GM13977 (cell line): ENCODE measurements around the gene SINHCAF.

Experiments used
- DNase-seq: peaks from one replicate; pipeline ENCODE4 v3.0.0; 2012; ENCODE audit warnings: low spot score
- in situ Hi-C: fragments of 300-500 bp; cut with MboI; formaldehyde crosslinking; loops from one replicate; pipeline ENCODE4 v1.12.0; 2022; ENCODE audit warnings: low sequenced_read_pairs, low pct_unique_long_range_greater_than_20kb, mixed read lengths, inconsistent platforms; ENCODE audit not compliant: unreplicated experiment
- TF ChIP-seq, protein P1 (sequence below): IDR thresholded peaks from 2 replicates; pipeline ENCODE4 v1.5.1; 2012; ENCODE audit warnings: mild to moderate bottlenecking, control low read depth; ENCODE audit not compliant: insufficient read depth; ENCODE audit errors: extremely low read depth, missing control alignments

Gene SINHCAF

DNA sequence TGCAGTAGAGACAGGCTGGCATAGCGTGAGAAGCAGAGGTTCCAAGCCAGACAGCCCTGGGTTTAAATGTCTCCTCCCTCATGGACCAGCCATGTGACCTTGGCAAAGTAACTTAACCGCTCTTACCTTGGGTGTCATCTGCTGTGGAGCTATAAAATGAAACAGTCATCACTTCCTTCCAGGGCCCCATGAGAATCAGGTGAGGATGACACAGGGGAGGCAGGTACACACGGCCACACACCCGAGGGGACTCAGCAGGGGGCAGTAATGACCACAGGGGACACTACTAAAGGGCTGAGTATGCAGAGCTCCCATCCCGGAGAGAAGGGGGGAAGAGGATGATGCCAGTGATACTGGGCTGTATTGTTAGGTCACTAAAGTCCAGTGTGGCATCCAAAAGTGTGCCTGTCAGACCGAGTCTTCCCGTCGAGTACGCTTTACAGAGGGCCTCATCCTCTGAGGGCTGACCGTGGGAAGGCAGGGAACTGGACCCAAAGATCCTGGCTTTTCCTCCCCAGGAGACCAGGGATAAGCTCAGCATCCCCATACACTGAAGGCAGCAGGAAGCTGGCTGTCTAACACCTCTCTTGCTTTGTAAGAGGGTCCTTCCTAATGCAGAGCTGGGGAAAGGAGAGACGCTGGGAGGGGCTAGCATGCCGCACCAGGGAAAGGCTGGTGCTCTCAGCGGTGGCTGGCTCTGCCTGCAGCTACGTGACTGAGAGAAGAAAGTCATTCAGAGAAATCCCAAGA, 94.2 kb downstream of the SINHCAF start:
- in situ Hi-C loops, result loop anchor here (25.0 kb wide), 2 partner anchors 119 to 394 kb away; no protein-coding TSS in a partner anchor
- TF ChIP-seq, protein P1, sequence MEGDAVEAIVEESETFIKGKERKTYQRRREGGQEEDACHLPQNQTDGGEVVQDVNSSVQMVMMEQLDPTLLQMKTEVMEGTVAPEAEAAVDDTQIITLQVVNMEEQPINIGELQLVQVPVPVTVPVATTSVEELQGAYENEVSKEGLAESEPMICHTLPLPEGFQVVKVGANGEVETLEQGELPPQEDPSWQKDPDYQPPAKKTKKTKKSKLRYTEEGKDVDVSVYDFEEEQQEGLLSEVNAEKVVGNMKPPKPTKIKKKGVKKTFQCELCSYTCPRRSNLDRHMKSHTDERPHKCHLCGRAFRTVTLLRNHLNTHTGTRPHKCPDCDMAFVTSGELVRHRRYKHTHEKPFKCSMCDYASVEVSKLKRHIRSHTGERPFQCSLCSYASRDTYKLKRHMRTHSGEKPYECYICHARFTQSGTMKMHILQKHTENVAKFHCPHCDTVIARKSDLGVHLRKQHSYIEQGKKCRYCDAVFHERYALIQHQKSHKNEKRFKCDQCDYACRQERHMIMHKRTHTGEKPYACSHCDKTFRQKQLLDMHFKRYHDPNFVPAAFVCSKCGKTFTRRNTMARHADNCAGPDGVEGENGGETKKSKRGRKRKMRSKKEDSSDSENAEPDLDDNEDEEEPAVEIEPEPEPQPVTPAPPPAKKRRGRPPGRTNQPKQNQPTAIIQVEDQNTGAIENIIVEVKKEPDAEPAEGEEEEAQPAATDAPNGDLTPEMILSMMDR, result no peak
- no peak for DNase-seq
